Retinal pigment epithelial cell (primary cell): Measurements from ENCODE around the gene PADI3.

ENCODE experiments used
- DNase-seq: peaks from one replicate; pipeline ENCODE4 v3.0.0-alpha.2; 2010; ENCODE audit warnings: low read depth
- H3K4me3 ChIP-seq: 2 replicates; pipeline ENCODE4 v1.5.1; 2011; ENCODE audit warnings: mild to moderate bottlenecking, low read length, control low read depth, moderate library complexity
- TF ChIP-seq, protein P1 (sequence below): conservative IDR thresholded peaks from 2 replicates; pipeline ENCODE4 v1.5.1; 2011; ENCODE audit warnings: low read depth, low read length, control low read depth, inconsistent platforms

PADI3 gene

GRCh38 chr1:17301767-17302166 lies 52.9 kb downstream of the PADI3 start:
- H3K4me3 ChIP-seq = no peak overlapping the region
- TF ChIP-seq, protein P1, sequence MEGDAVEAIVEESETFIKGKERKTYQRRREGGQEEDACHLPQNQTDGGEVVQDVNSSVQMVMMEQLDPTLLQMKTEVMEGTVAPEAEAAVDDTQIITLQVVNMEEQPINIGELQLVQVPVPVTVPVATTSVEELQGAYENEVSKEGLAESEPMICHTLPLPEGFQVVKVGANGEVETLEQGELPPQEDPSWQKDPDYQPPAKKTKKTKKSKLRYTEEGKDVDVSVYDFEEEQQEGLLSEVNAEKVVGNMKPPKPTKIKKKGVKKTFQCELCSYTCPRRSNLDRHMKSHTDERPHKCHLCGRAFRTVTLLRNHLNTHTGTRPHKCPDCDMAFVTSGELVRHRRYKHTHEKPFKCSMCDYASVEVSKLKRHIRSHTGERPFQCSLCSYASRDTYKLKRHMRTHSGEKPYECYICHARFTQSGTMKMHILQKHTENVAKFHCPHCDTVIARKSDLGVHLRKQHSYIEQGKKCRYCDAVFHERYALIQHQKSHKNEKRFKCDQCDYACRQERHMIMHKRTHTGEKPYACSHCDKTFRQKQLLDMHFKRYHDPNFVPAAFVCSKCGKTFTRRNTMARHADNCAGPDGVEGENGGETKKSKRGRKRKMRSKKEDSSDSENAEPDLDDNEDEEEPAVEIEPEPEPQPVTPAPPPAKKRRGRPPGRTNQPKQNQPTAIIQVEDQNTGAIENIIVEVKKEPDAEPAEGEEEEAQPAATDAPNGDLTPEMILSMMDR = no peak
- DNase-seq = no peak

- H3K4me3 ChIP-seq = no peak overlapping the region
These were observed 55.4 kb downstream of the PADI3 start for GRCh38 chr1:17304151-17304825.

DNA sequence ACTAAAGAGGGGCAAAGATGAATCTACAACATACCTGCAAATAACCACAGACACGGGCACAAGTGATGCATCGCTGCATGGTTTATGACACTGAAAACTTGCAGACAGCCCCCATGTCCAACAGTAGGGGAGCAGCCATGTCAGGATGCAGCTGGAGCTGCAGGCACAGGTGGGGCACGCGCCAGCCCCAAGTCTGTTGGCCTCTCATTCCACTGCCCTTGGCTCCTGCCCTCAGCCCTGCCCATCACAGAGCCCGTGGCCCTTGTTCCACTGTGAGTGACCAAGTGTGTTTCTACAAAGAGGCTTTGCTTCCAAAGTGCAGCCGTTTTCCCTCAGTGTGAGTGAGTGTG lies 55.9 kb downstream of the PADI3 start:
- TF ChIP-seq, protein P1 = no peak
- no peak for DNase-seq
- no peak overlapping the region for H3K4me3 ChIP-seq

More at GRCh38 chr1:17304151-17304825, 55.4 kb downstream of the PADI3 start:
- no peak for DNase-seq
- TF ChIP-seq, protein P1 = no peak

GRCh38 chr1:17305576-17306095 lies 56.7 kb downstream of the PADI3 start:
- no peak overlapping the region for H3K4me3 ChIP-seq
- DNase-seq = no peak
- TF ChIP-seq, protein P1 = no peak

DNA sequence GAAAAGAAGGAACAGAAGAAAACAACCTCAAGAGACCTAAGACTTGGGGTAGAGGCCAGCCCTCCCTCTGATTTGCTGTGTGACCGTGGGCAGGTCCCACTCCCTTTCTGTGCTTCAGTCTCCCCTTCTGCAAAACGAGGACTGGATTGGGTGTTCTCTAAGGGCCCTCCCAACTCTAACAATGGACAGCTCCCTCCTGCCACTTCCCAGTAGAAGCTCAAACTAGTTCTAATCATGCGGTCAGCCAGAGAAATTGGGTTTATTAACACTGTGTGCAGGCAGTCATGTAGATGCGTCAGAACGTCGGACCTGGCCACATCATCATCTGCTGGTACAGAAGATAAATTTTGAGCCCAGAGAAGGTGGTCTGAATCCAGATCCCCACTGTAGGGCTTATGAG lies 57.5 kb downstream of the PADI3 start:
- DNase-seq = no peak
- H3K4me3 ChIP-seq = no peak overlapping the region
- TF ChIP-seq, protein P1 = no peak

- H3K4me3 ChIP-seq = no peak overlapping the region
- DNase-seq = no peak
- TF ChIP-seq, protein P1 = no peak
These were observed 58.0 kb downstream of the PADI3 start for GRCh38 chr1:17306921-17307320.

- TF ChIP-seq, protein P1 = no peak
- H3K4me3 ChIP-seq = no peak overlapping the region
- no peak for DNase-seq
These were observed 58.4 kb downstream of the PADI3 start for GRCh38 chr1:17307329-17307728.
